ENCODE data around the gene PDE2A. TPM values are rescaled to one million over a fixed set of nuclear protein-coding genes. Genes with fewer than 3 reads are reported as not detected.

The PDE2A gene
- total RNA-seq, 2 experiments from 2014 or later, result 4.0 to 4.5 TPM

GRCh38 chr11:72673284-72673942 is 809 bp downstream of the PDE2A start:
- no peak overlapping the region for H3K27ac ChIP-seq (ENCODE audit: low read depth in 1 of 2, low read length in 2 of 2)
- ATAC-seq (ENCODE audit: poor library complexity), result no peak
- no peak for DNase-seq
- intact Hi-C loops (cut with DNase I, micrococcal nuclease), result no loop called here
- no peak for TF ChIP-seq CTCF (IDR thresholded peaks at IDR 0.05)
- H3K9me3 Mint-ChIP-seq, result no peaks in the 10 kb centered on the region
- peaks cover 11% of the 10 kb centered on the region for H3K4me1 ChIP-seq (ENCODE audit: insufficient read depth, low read length)
- ChIA-PET CTCF (no interaction called here), POLR2A (no interaction called here)
- no peak overlapping the region for H3K4me3 Mint-ChIP-seq
- H3K27me3 ChIP-seq (ENCODE audit: control insufficient read depth in 1 of 2, insufficient read depth in 2 of 2, low read length in 2 of 2), result peaks cover 82 to 85% of the 10 kb centered on the region in 2 experiments
- peaks cover 78% of the 10 kb centered on the region for H3K27me3 Mint-ChIP-seq
- no peak overlapping the region for H3K27ac Mint-ChIP-seq
- H3K36me3 Mint-ChIP-seq (ENCODE audit: low read depth), result no peaks in the 10 kb centered on the region
- peaks cover 0 to 34% of the 10 kb centered on the region in 2 experiments for H3K9me3 ChIP-seq (ENCODE audit: control insufficient read depth in 1 of 2, insufficient read depth in 1 of 2, low read length in 2 of 2)
- H3K36me3 ChIP-seq (ENCODE audit: insufficient read depth, low read length), result no peaks in the 10 kb centered on the region
- peaks cover 3% of the 10 kb centered on the region for H3K4me1 Mint-ChIP-seq (ENCODE audit: low read depth)
- H3K4me3 ChIP-seq (ENCODE audit: low read length), result no peak overlapping the region

- peaks cover 3% of the 10 kb centered on the region for H3K4me1 Mint-ChIP-seq (ENCODE audit: low read depth)
- no peaks in the 10 kb centered on the region for H3K36me3 Mint-ChIP-seq (ENCODE audit: low read depth)
- Histone ChIP-seq H3K9me3 (ENCODE audit: control insufficient read depth in 1 of 2, insufficient read depth in 1 of 2, low read length in 2 of 2) (peaks cover 6 to 41% of the 10 kb centered on the region in 2 experiments), H3K36me3 (ENCODE audit: insufficient read depth, low read length) (no peaks in the 10 kb centered on the region), H3K4me3 (ENCODE audit: low read length) (no peak overlapping the region), H3K27me3 (ENCODE audit: control insufficient read depth in 1 of 2, insufficient read depth in 2 of 2, low read length in 2 of 2) (peaks cover 88 to 92% of the 10 kb centered on the region in 2 experiments), H3K27ac (ENCODE audit: low read depth in 1 of 2, low read length in 2 of 2) (no peak overlapping the region), H3K4me1 (ENCODE audit: insufficient read depth, low read length) (peaks cover 11% of the 10 kb centered on the region)
- POLR2A ChIA-PET, result no interaction called here
- intact Hi-C loops (cut with DNase I, micrococcal nuclease), result no loop called here
- no peak for TF ChIP-seq CTCF (IDR thresholded peaks at IDR 0.05)
- H3K27me3 Mint-ChIP-seq, result peaks cover 81% of the 10 kb centered on the region
- H3K4me3 Mint-ChIP-seq, result no peak overlapping the region
- no peak for ATAC-seq (ENCODE audit: poor library complexity)
- no peak overlapping the region for H3K27ac Mint-ChIP-seq
- no peaks in the 10 kb centered on the region for H3K9me3 Mint-ChIP-seq
- CTCF ChIA-PET, result interaction anchor here (1.6 kb wide), 1 partner anchor 11 kb away, joined by 5 read pairs; no protein-coding TSS in a partner anchor
- DNase-seq, result no peak
Observed at GRCh38 chr11:72672597-72673238, 1.5 kb downstream of the PDE2A start.

- no peak for ATAC-seq (ENCODE audit: poor library complexity)
- DNase-seq, result no peak
- CTCF ChIA-PET, result interaction anchor here (1.6 kb wide), 1 partner anchor 13 kb away, joined by 5 read pairs; no protein-coding TSS in a partner anchor
- H3K4me1 Mint-ChIP-seq (ENCODE audit: low read depth), result no peaks in the 10 kb centered on the region
- H3K4me3 ChIP-seq (ENCODE audit: low read length), result no peak overlapping the region
- no peaks in the 10 kb centered on the region for H3K36me3 Mint-ChIP-seq (ENCODE audit: low read depth)
- no peak overlapping the region for H3K4me3 Mint-ChIP-seq
- TF ChIP-seq CTCF (IDR thresholded peaks at IDR 0.05), result no peak
- intact Hi-C loops (cut with DNase I, micrococcal nuclease), result no loop called here
- no peaks in the 10 kb centered on the region for H3K9me3 Mint-ChIP-seq
- peaks cover 12 to 40% of the 10 kb centered on the region in 2 experiments for H3K9me3 ChIP-seq (ENCODE audit: control insufficient read depth in 1 of 2, insufficient read depth in 1 of 2, low read length in 2 of 2)
- peaks cover 86% of the 10 kb centered on the region for H3K27me3 Mint-ChIP-seq
- no peak overlapping the region for H3K27ac Mint-ChIP-seq
- peaks cover 87 to 89% of the 10 kb centered on the region in 2 experiments for H3K27me3 ChIP-seq (ENCODE audit: control insufficient read depth in 1 of 2, insufficient read depth in 2 of 2, low read length in 2 of 2)
- POLR2A ChIA-PET, result interaction anchor here (0.5 kb wide), 1 partner anchor 158 kb away, joined by 3 read pairs; no protein-coding TSS in a partner anchor
- H3K27ac ChIP-seq (ENCODE audit: low read depth in 1 of 2, low read length in 2 of 2), result no peak overlapping the region
- H3K36me3 ChIP-seq (ENCODE audit: insufficient read depth, low read length), result no peaks in the 10 kb centered on the region
- H3K4me1 ChIP-seq (ENCODE audit: insufficient read depth, low read length), result peaks cover 1% of the 10 kb centered on the region
Observed at GRCh38 chr11:72671152-72672099, 2.8 kb downstream of the PDE2A start.

Data from CD4-positive, alpha-beta T cell (primary cell).